G401.6 (cell line): Measurements from ENCODE around the gene CALM3.
A peak's percentile ranks its signal among the peaks of the same experiment; 100 is the strongest.
"Not testable (repeated sequence)": the region's sequence is repeated elsewhere in the genome, so short reads cannot be mapped to it uniquely, and the experiment has no call there.

Experiments
- FAIRE-seq: peaks from 2 replicates; lab custom pipeline; 2012; peaks lifted over from hg19 to GRCh38; lab: Jason Lieb, UNC

CALM3 gene

DNA sequence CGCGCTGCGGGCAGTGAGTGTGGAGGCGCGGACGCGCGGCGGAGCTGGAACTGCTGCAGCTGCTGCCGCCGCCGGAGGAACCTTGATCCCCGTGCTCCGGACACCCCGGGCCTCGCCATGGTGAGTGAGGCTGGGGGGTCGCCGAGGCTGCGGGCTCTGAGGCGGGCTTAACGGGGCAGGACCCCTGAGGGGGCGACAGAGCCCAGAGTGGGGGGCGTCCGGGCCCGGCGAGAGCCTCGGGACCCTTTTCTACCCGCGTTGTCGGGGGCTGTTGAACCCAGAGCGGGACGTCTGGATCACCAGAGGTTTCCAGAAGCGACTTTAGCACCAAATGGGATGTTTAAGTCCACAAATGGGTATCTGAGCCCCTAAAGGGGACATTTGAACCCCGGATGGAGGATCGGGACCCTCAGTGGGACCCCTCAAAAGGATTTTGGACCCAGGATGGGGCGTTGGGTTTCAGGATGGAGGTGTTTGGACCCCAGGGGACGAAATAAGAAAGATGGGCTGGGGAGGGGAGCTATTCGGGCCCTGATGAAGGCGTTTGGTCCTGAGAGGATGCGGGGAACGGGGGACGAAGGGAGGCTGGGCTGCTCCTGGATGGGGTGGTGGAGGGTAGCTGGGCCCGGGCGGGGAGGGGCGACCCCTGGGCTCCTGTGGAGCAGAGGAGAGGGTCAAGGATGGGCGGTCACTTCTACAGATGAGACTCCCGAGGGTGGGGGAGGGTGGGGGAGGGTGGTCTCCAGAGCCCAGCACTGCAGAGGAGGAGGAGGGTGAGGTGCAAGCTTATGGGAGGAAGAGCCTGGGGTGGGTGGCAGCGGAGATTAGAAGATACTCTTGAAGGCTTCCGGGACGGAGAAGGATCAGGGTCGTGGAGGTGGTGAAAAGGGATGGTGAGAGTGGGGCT lies at the start of gene CALM3:
TSS of gene CALM3 (plus strand) at position 13 of the 907 bp plus-strand sequence. CDS start at position 118, 105 bp downstream.
- FAIRE-seq, result no peak

DNA sequence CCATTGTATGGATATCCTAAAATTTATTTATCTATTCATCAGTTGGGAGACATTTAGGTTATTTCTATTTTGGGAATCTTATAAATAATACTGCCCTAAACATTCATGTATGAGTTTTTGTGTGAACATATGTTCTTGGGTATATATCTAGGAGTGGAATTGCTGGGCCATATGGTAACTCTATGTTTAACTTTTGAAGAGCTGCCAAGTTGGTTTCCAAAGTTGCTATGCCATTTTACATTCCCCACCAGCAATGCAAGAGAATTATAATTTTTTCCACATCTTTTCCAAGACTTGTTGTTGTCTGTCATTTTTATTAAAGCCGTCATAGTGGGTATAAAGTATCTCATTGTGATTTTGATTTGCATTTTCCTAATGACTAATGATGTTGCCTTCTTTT lies 48.2 kb upstream of the CALM3 start:
- FAIRE-seq, result no peak

DNA sequence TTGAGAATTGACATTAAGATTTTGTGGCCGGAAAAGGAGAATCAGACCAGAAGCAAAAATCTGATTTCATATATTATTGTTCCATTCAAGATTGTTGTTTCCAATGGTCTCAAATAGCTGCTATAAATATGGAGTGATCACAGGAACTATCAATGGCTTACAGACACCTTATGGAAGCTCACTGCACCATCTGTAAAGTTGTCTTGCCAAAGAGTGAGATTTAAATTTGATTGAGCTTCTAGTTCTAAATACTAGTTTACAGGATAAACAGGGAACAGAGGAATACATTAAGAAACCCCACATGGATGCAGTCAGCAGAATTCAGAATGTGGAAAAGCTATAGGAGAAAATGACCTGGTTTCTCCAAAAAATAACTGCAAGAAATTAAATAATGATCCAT lies 47.0 kb upstream of the CALM3 start:
- FAIRE-seq, result no peak

DNA sequence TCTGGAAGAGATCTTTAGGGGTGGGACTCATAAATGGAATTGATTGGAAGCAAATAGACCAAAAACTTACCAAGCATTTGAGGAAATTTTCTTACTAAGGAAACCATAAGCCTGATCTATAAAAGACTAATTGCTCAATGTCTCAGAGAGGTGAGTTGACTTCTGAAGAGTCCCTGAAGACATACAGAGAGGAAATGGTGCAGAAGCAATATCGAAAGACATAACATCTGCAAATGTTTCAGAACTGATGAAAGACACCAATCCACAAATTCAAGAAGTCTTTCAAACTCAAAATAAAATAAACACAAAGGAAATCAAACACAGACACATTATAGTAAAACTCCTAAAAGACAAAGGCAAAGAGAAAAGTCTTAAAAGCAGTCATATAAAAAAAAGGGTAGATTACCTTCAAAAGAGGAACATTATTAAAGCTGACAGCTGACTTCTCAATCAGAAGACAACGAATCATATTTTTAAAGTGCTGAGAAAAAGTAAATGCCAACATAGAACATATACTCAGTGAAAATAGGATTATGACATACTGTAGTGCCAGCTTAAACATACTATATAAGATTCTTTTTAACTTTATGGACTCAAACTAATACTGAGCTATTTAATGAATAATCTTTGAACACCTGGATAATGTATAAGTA lies 45.4 kb upstream of the CALM3 start:
- no peak for FAIRE-seq

DNA sequence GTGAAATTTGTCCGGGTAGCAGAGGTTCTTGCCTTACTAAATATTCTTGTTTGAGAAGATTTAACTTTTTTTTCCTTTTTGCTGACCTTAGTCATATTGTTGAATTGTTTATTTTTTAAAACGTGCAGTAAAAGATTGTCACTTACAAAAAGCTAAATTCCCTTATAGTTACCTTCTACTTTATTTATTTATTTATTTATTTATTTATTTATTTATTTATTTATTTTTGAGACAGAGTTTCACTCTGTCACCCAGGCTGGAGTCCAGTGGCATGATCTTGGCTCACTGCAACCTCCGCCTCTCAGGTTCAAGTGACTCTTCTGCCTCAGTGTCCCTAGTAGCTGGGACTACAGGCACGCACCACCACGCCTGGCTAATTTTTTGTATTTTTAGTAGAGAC lies 44.7 kb upstream of the CALM3 start:
- not testable (repeated sequence) for FAIRE-seq

DNA sequence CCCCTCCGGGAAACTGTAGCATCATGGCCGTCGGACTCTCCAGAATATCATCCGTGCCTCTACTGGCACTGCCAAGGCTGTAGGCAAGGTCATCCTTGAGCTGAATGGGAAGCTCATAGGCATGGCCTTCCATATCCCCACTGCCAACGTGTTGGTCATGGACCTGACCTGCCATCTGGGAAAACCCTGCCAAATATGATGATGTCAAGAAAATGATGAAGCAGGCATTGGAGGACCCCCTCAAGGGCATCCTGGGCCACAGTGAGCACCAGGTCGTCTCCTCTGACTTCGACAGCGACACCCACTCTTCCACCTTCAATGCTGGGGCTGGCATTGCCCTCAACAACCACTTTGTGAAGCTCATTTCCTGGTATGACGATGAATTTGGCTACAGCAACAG lies 41.9 kb upstream of the CALM3 start:
- no peak for FAIRE-seq

DNA sequence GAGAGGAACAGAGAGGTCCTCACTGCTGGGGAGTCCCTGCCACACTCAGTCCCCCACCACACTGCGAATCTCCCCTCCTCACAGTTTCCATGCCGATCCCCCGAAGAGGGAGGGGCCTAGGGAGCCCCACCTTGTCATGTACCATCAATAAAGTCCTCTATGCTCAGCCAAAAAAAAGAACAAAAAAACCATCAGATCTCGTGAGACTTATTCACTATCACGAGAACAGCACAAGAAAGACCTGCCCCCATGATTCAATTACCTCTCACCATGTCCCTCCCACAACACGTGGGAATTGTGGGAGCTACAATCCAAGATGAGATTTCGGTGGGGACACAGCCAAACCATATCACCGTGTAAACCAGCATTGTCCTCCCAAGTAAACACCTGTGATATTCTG lies 41.5 kb upstream of the CALM3 start:
- FAIRE-seq, result not testable (repeated sequence)

DNA sequence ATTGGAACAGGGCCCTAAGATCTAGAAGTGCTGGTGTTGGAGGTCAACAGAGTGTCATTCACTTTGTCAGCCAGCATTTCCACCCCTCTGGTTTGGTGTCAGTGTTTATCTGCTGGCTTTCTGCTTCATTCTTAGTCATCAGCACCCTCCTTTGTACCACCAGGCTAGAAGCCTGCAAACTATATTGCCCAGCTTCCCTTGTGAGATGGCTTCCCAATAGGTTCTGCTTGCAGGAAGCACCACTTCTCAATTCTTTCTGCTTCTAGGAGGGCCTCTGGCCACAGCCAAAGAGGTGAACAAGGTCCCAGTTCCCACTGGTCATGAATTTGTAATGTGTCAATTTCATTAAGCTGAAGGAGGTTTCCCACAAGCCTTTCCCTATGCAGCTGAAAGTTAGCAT lies 36.4 kb upstream of the CALM3 start:
- no peak for FAIRE-seq

DNA sequence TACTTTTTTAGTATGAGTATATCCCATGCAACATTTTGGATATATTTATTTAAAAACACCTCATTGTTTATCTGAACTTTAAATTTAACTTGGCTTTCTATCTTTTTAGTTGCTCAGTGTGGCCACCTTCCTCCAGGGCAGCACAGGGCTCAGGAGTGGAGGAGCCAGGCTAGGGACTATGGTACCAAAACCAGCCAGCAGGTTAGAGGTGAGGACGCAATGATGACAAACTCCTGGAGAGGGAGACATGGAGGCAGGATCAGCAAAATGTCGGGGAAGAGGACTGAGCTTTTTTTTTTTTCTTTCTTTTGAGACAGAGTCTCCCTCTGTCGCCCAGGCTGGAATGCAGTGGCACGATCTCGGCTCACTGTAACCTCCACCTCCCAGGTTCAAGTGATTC lies 29.6 kb upstream of the CALM3 start:
- FAIRE-seq, result peak; percentile 17

DNA sequence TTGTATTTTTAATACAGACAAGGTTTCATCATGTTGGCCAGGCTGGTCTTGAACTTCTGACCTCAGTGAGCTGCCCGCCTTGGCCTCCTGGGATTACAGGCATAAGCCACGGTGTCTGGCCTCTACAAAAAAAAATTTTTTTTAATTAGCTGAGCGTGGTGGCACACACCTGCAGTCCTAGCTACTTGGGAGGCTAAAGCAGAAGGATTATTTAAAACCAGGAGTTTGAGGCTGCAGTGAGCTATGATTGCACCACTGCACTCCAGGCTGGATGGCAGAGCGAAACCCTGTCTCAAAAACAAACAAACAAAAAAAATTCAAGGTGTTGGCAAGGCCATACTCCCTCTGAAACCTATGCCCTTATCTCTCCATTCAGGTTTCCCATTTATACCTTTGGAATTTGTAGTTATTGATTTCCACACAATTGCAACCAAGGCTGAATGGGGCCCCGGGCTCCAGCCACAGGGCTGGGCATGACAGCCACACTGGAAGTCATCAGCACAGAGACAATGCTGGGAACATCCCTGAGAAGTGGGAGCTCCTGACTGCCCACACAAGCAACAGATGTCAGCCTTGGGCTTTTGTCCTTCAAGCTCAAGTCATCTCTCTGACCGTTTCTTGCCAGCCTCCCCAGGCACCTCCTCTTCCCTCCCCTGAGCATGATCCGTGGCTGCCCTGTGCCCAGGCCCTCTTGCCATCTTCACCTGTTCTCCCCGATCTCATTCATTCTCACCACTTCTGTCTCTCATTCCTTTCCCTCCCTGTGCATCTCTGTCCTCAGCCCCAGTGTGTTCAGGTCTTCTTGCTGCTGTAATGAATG lies 27.2 kb upstream of the CALM3 start:
- FAIRE-seq, result no peak

DNA sequence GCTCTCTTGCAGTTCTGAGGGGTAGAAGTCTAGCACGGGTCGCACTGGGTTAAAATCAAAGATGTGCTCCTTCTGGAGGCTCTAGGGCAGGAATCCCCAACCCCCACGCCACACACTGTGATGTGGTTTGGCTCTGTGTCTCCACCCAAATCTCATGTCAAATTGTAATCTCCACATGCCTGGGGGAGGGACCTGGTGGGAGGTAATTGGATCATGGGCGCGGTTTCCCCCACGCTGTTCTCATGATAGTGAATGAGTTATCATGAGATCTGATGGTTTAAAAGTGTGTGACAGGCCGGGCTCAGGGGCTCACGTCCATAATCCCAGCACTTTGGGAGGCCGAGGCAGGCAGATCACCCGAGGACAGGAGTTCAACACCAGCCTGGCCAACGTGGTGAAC lies 26.6 kb upstream of the CALM3 start:
- no peak for FAIRE-seq

DNA sequence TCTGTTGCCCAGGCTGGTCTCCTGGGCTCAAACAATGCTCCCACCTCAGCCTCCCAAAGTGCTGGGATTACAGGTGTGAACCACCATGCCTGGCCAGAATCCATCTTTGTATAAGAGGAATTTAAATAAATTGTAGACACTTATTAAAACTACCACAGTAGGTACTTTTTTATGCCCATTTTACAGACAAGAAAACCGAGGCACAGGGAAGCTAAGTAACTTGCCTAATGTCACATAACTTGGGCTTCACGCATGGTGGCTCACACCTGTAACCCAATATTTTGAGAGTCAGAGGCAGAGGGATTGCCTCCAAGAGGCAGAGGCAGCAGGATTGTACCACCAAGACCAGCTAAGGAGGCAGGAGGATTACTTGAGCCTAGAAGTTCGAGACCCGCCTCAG lies 22.7 kb upstream of the CALM3 start:
- FAIRE-seq, result no peak

DNA sequence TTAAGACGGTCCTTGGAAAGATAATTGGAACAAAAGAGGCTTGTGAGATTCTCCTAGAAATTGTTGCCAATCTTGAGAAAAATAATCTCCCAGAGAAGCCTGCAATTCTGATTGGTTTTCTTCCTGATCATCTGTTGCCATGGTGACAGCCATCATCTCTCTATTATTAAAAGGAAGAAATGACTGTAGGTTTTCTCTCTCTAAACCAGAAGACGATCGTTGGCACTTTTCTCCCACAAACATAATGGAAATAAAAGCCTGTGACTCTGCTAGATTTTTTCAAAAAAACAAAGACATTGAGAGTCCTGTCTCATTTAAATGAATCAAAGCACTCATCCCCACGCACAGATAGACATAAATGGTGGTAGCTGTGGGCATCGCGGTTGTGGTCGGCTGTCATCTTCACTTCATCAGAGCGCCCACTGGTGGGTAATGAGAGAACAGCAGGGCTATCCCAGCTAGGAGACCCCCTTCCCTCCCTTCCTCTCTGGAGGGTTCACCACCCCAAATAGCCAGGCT lies 21.7 kb upstream of the CALM3 start:
- FAIRE-seq, result no peak

DNA sequence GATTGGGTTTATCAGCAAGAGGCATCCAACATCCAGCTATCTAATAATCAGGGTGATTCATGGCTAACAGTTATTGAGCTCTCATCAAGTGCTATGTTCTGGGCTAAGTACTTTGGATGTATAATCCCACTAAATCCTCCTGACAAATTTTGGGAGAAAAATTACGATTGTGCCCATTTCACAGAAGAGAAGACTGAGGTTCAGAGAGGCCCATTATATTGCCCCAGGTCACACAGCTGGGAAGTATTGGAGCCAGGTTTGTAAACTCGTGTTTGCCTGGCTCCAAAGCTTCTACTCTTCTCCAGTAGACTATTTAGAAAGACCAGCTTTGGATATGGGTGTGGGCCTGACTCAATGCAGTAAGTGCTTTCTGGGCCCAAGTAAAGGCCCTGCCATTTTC lies 20.9 kb upstream of the CALM3 start:
- no peak for FAIRE-seq

DNA sequence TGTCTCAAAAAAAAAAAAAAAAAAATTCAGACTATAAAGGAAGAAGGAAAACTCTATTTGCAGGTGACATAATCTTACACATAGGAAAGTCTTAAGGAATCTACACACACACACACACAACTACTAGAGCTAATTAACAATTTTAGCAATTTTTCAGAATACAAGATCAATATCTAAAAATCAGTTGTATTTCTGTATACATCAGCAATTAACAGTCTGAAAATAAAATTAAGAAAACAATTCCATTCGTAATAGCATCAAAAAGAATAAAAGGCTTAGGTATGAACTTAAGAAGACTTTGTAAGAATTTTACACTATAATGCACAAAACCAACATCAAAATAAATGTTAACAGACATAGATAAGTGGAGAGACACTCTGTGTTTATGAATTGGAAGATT lies 15.6 kb upstream of the CALM3 start:
- peak; percentile 15 for FAIRE-seq

DNA sequence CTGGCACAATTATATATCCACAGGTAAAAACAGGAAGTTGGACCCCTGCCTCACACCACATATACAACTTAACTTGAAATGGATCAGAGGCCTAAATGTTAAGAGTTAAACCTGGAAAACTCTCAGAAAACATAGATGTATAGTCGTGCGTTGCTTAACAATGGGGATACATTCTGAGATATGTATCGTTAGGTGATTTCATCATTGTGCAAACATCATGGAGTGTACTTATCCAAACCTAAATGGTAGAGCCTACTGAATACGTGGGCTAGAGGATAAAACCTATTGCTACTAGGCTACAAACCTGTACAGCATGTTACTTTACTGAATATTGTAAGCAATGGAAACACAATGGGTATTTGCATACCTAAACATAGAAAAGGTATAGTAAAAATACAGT lies 14.8 kb upstream of the CALM3 start:
- no peak for FAIRE-seq

DNA sequence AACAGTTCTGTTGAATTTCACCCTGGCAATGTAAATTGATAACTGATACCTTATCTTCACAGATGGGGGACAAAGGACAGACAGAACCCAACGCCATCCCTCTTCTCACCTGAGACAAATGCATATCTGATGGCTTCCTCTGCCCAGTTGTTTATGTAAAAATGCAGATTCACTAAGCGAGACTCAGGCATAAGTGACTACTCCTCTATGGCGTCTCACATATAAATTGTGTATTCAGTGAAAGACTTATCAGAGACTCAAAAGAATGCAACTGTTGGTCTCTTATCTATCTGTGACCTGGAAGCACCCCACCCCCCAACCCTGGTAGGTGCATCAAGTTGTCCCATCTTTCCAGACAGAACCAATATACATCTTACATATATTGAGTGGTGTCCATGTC lies 13.3 kb upstream of the CALM3 start:
- no peak for FAIRE-seq

DNA sequence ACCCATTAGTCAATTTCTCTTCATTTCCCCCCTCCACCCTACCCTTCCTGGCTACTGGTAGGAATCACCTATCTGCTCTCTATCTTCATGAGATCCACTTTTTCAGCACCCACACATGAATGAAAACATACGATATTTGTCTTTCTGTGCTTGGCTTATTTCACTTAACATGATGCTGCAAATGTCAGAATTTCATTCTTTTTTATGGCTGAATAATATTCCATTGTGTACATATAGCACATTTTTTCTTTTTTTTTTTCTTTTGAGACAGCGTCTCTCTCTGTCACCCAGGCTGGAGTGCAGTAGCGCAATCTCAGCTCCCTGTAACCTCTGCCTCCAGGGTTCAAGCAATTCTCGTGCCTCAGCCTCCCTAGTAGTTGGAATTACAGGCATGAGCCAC lies 9.9 kb upstream of the CALM3 start:
- no peak for FAIRE-seq

DNA sequence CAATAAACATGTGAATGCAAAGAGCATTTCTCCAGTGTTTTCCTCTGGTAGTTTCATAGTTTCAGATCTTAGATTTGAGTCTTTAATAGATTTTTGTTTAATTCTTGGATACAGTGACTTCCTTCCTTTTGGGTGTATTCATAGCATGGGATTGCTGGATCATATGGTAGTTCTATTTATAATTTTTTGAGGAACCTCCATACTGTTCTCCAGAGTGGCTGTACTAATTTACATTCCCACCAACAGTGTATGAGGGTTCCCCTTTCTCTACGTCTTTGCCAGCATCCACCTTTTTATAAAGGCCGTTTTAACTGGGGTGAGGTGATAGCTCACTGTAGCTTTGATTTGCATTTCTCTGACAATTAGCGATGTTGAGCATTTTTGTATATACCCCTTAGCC lies 9.3 kb upstream of the CALM3 start:
- no peak for FAIRE-seq

DNA sequence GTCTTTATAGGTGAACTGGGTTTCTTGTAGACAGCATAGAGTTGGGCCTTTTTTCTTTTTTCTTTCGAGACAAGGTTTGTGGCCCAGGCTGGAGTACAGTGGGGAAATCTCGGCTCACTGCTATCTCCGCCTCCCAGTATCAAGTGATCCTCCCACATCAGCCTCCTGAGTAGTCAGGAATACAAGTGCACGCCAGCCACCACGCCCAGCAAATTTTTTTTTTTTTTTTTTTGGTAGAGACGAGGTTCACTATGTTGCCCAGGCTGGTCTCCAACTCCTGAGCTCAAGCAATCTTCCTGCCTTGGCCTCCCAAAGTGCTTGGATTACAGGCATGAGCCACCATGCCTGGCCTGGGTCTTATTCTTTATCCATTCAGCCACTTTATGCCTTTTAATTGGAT lies 5.1 kb upstream of the CALM3 start:
- FAIRE-seq, result no peak

DNA sequence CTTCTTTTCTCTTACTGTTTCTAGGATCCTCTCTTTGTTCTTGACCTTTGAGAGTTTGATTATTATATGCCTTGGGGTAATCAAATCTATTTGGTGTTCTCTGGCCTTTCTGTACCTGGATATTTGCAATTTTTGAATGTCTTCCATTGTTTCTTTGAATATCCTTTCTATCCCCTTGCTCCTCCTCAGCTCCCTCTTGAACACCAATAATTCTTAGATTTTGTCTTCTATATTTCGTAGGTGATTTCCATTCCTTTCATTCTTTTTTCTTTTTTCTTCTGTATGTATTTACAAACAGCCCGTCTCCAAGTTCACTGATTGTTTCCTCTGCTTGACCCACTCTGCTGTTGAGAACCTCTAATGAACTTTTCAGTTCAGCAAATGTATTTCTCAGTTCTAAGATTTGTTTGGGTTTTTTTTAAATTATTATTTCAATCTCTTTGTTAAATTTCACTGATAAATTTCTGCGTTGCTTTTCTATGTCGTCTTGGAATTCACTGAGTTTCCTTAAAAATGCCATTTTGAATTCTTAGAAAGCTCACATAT lies 2.7 kb upstream of the CALM3 start:
- no peak for FAIRE-seq

DNA sequence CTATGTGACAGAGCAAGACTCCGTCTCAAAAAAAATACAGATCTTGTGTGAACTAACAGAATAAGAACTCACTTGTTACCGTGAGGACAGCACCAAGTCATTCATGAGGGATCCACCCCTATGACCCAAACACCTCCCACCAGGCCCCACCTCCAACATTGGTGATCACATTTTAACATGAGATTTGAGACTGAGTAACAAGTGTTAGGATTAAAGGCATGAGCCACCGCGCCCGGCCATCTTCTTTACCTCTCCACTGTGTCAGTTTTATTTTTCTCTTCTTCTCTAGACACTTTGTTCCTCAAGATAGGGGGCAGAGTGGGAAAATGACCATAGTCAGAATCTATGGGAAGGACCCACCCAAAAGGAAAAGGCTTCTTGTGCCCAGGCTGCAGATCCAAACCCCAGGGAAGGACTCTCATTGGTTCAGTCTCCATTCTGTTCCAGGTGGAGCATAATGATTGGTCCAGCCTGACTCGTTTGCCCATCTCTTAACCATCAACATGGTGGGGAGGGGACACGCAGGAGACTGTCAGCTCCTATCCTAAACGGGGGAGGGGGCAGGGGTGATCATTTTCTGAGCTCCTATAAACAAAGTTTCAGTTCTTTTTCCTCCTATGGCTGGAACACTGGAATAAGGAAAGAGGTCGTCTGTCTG lies 1.3 kb upstream of the CALM3 start:
- no peak for FAIRE-seq
